T-helper 2 cell treated with Interferon-gamma antibody and Interleukin-4, amounts not matched to agents 5 μg/mL and 100 μg/mL, for 36 hours (primary cell): Measurements from ENCODE around the gene SATL1.
"Not testable (repeated sequence)": the region's sequence is repeated elsewhere in the genome, so short reads cannot be mapped to it uniquely, and the experiment has no call there.

Source experiments
- DNase-seq: peaks from one replicate; pipeline ENCODE4 v3.0.0; 2021; ENCODE audit warnings: low spot score
- H3K27ac Mint-ChIP-seq: one replicate; pipeline ENCODE4 v1.8.0; 2021; ENCODE audit warnings: mild to moderate bottlenecking, mixed read lengths
- H3K27me3 Mint-ChIP-seq: one replicate; pipeline ENCODE4 v1.8.0; 2021; ENCODE audit warnings: low read depth, mixed read lengths
- H3K36me3 Mint-ChIP-seq: one replicate; pipeline ENCODE4 v1.8.0; 2021; ENCODE audit warnings: low read depth, mixed read lengths
- H3K4me1 Mint-ChIP-seq: one replicate; pipeline ENCODE4 v1.8.0; 2021; ENCODE audit warnings: low read depth, mixed read lengths
- H3K4me3 Mint-ChIP-seq: one replicate; pipeline ENCODE4 v1.8.0; 2022; ENCODE audit warnings: mild to moderate bottlenecking, moderate library complexity, mixed read lengths
- H3K9me3 Mint-ChIP-seq: one replicate; pipeline ENCODE4 v1.8.0; 2021; ENCODE audit warnings: mixed read lengths

Gene SATL1

GRCh38 chrX:85140964-85141363 lies 102.6 kb downstream of the SATL1 start:
- H3K36me3 Mint-ChIP-seq = no peaks in the 10 kb centered on the region
- no peaks in the 10 kb centered on the region for H3K4me1 Mint-ChIP-seq
- H3K9me3 Mint-ChIP-seq = no peaks in the 10 kb centered on the region
- H3K27me3 Mint-ChIP-seq = no peaks in the 10 kb centered on the region
- H3K27ac Mint-ChIP-seq = no peak overlapping the region
- DNase-seq = no peak
- no peak overlapping the region for H3K4me3 Mint-ChIP-seq

- DNase-seq = no peak
- H3K27me3 Mint-ChIP-seq = no peaks in the 10 kb centered on the region
- no peaks in the 10 kb centered on the region for H3K4me1 Mint-ChIP-seq
- H3K4me3 Mint-ChIP-seq = no peak overlapping the region
- no peak overlapping the region for H3K27ac Mint-ChIP-seq
- no peaks in the 10 kb centered on the region for H3K36me3 Mint-ChIP-seq
- no peaks in the 10 kb centered on the region for H3K9me3 Mint-ChIP-seq
Measured at GRCh38 chrX:85139422-85139821, 104.2 kb downstream of the SATL1 start.

- no peak overlapping the region for H3K27ac Mint-ChIP-seq
- H3K4me1 Mint-ChIP-seq = no peaks in the 10 kb centered on the region
- no peak for DNase-seq
- no peaks in the 10 kb centered on the region for H3K27me3 Mint-ChIP-seq
- no peaks in the 10 kb centered on the region for H3K36me3 Mint-ChIP-seq
- H3K9me3 Mint-ChIP-seq = no peaks in the 10 kb centered on the region
- H3K4me3 Mint-ChIP-seq = no peak overlapping the region
Measured at GRCh38 chrX:85136409-85136808, 107.2 kb downstream of the SATL1 start.

GRCh38 chrX:85115252-85115651 lies 128.3 kb downstream of the SATL1 start:
- H3K36me3 Mint-ChIP-seq = no peaks in the 10 kb centered on the region
- H3K27ac Mint-ChIP-seq = no peak overlapping the region
- no peaks in the 10 kb centered on the region for H3K9me3 Mint-ChIP-seq
- no peaks in the 10 kb centered on the region for H3K27me3 Mint-ChIP-seq
- no peaks in the 10 kb centered on the region for H3K4me1 Mint-ChIP-seq
- no peak overlapping the region for H3K4me3 Mint-ChIP-seq
- DNase-seq = no peak

GRCh38 chrX:85114776-85115175 lies 128.8 kb downstream of the SATL1 start:
- H3K27me3 Mint-ChIP-seq = no peaks in the 10 kb centered on the region
- no peaks in the 10 kb centered on the region for H3K4me1 Mint-ChIP-seq
- no peak overlapping the region for H3K27ac Mint-ChIP-seq
- no peaks in the 10 kb centered on the region for H3K36me3 Mint-ChIP-seq
- no peaks in the 10 kb centered on the region for H3K9me3 Mint-ChIP-seq
- H3K4me3 Mint-ChIP-seq = no peak overlapping the region
- no peak for DNase-seq

- no peaks in the 10 kb centered on the region for H3K36me3 Mint-ChIP-seq
- no peaks in the 10 kb centered on the region for H3K4me1 Mint-ChIP-seq
- DNase-seq = no peak
- H3K27ac Mint-ChIP-seq = no peak overlapping the region
- no peaks in the 10 kb centered on the region for H3K9me3 Mint-ChIP-seq
- no peaks in the 10 kb centered on the region for H3K27me3 Mint-ChIP-seq
- H3K4me3 Mint-ChIP-seq = no peak overlapping the region
Measured at GRCh38 chrX:85114171-85114570, 129.4 kb downstream of the SATL1 start.

GRCh38 chrX:85113746-85114145 lies 129.8 kb downstream of the SATL1 start:
- no peaks in the 10 kb centered on the region for H3K27me3 Mint-ChIP-seq
- DNase-seq = no peak
- no peak overlapping the region for H3K27ac Mint-ChIP-seq
- H3K9me3 Mint-ChIP-seq = no peaks in the 10 kb centered on the region
- no peaks in the 10 kb centered on the region for H3K4me1 Mint-ChIP-seq
- no peak overlapping the region for H3K4me3 Mint-ChIP-seq
- H3K36me3 Mint-ChIP-seq = no peaks in the 10 kb centered on the region

GRCh38 chrX:85112293-85112692 lies 131.3 kb downstream of the SATL1 start:
- Mint-ChIP-seq H3K36me3 (no peaks in the 10 kb centered on the region), H3K9me3 (no peaks in the 10 kb centered on the region), H3K27me3 (no peaks in the 10 kb centered on the region), H3K4me1 (no peaks in the 10 kb centered on the region), H3K4me3 (no peak overlapping the region), H3K27ac (no peak overlapping the region)
- DNase-seq = no peak

- Mint-ChIP-seq H3K36me3 (no peaks in the 10 kb centered on the region), H3K4me1 (no peaks in the 10 kb centered on the region), H3K27me3 (no peaks in the 10 kb centered on the region), H3K4me3 (no peak overlapping the region), H3K9me3 (no peaks in the 10 kb centered on the region), H3K27ac (no peak overlapping the region)
- DNase-seq = no peak
Measured at GRCh38 chrX:85111347-85111746, 132.2 kb downstream of the SATL1 start.

GRCh38 chrX:85109235-85109634 lies 134.3 kb downstream of the SATL1 start:
- H3K4me1 Mint-ChIP-seq = no peaks in the 10 kb centered on the region
- no peaks in the 10 kb centered on the region for H3K36me3 Mint-ChIP-seq
- H3K4me3 Mint-ChIP-seq = no peak overlapping the region
- H3K9me3 Mint-ChIP-seq = no peaks in the 10 kb centered on the region
- H3K27me3 Mint-ChIP-seq = no peaks in the 10 kb centered on the region
- DNase-seq = no peak
- no peak overlapping the region for H3K27ac Mint-ChIP-seq

- Mint-ChIP-seq H3K4me3 (no peak overlapping the region), H3K4me1 (no peaks in the 10 kb centered on the region), H3K27ac (no peak overlapping the region), H3K36me3 (no peaks in the 10 kb centered on the region), H3K27me3 (no peaks in the 10 kb centered on the region), H3K9me3 (no peaks in the 10 kb centered on the region)
- DNase-seq = no peak
Measured at GRCh38 chrX:85108165-85108564, 135.4 kb downstream of the SATL1 start.

GRCh38 chrX:85107407-85107806 lies 136.2 kb downstream of the SATL1 start:
- no peaks in the 10 kb centered on the region for H3K9me3 Mint-ChIP-seq
- H3K27ac Mint-ChIP-seq = no peak overlapping the region
- no peaks in the 10 kb centered on the region for H3K4me1 Mint-ChIP-seq
- no peaks in the 10 kb centered on the region for H3K36me3 Mint-ChIP-seq
- DNase-seq = no peak
- no peaks in the 10 kb centered on the region for H3K27me3 Mint-ChIP-seq
- H3K4me3 Mint-ChIP-seq = no peak overlapping the region

GRCh38 chrX:85089321-85089840 lies 154.2 kb downstream of the SATL1 start:
- Mint-ChIP-seq H3K36me3 (peaks cover 7% of the 10 kb centered on the region), H3K9me3 (no peaks in the 10 kb centered on the region), H3K4me3 (no peak overlapping the region), H3K27me3 (no peaks in the 10 kb centered on the region), H3K27ac (no peak overlapping the region), H3K4me1 (no peaks in the 10 kb centered on the region)
- no peak for DNase-seq

- Mint-ChIP-seq H3K36me3 (peaks cover 9% of the 10 kb centered on the region), H3K9me3 (no peaks in the 10 kb centered on the region), H3K27me3 (no peaks in the 10 kb centered on the region), H3K4me1 (no peaks in the 10 kb centered on the region), H3K4me3 (no peak overlapping the region), H3K27ac (no peak overlapping the region)
- no peak for DNase-seq
Measured at GRCh38 chrX:85084770-85085393, 158.7 kb downstream of the SATL1 start.

- H3K27ac Mint-ChIP-seq, H3K4me3 Mint-ChIP-seq, H3K9me3 Mint-ChIP-seq, H3K4me1 Mint-ChIP-seq, DNase-seq, H3K27me3 Mint-ChIP-seq: not testable (repeated sequence)
- peaks cover 16% of the 10 kb centered on the region for H3K36me3 Mint-ChIP-seq
Measured at GRCh38 chrX:85077247-85077646, 166.3 kb downstream of the SATL1 start.
